A673 (cell line): ENCODE measurements around the gene C19orf44.

Experiments
- CTCF ChIP-seq: fragments of 300-800, 200-600 bp; sonication (generic); conservative IDR thresholded peaks from 2 replicates; pipeline ENCODE4 v1.5.1; 2017; ENCODE audit warnings: low read depth, mild to moderate bottlenecking, antibody characterized with exemption, low read length, moderate library complexity, mixed read lengths
- EZH2 ChIP-seq: fragments of 200-600 bp; sonication (generic); IDR thresholded peaks from 2 replicates; pipeline ENCODE4 v1.6.1; 2017; ENCODE audit warnings: borderline replicate concordance, low read depth, mild to moderate bottlenecking, mixed read lengths, antibody characterized with exemption, low read length; ENCODE audit not compliant: poor library complexity, severe bottlenecking

- no peak for TF ChIP-seq CTCF
- TF ChIP-seq EZH2: no peak
Measured at GRCh38 chr19:16564842-16565241, 68.6 kb downstream of the C19orf44 start.
